Aorta (tissue), 5 donors: ENCODE results near the gene HBD. TPM values are rescaled to one million over a fixed set of nuclear protein-coding genes. Genes with fewer than 3 reads are reported as not detected.
"Not testable (repeated sequence)": the region's sequence is repeated elsewhere in the genome, so short reads cannot be mapped to it uniquely, and the experiment has no call there.

ENCODE experiments used
- ATAC-seq: fragments of 200-7000 bp; cut with Tn5 transposase; one replicate; pipeline ENCODE4 v1.9.1; 2022; ENCODE audit warnings: moderate library complexity; ENCODE audit not compliant: low FRiP score
- DNase-seq, 2 donors: peaks; one replicate each; pipeline ENCODE4 v3.0.0-alpha.2; 2020
- H3K27ac ChIP-seq, 2 donors: one replicate each; pipeline ENCODE4 v1.5.1; 2013; ENCODE audit warnings: low read length in 2 of 2, mild to moderate bottlenecking in 2 of 2, moderate library complexity in 2 of 2, control low read depth in 1 of 2, inconsistent platforms in 1 of 2, low read depth in 1 of 2
- H3K27me3 ChIP-seq, 2 donors: one replicate each; pipeline ENCODE4 v1.6.1; 2013; ENCODE audit warnings: control low read depth in 1 of 2, low read length in 1 of 2, mild to moderate bottlenecking in 1 of 2, moderate library complexity in 1 of 2; ENCODE audit not compliant: insufficient read depth in 2 of 2, control insufficient read depth in 1 of 2
- H3K36me3 ChIP-seq, 2 donors: one replicate each; pipeline ENCODE4 v1.6.1; 2013; ENCODE audit warnings: control low read depth in 1 of 2, low read length in 1 of 2, mild to moderate bottlenecking in 1 of 2; ENCODE audit not compliant: insufficient read depth in 2 of 2, control insufficient read depth in 1 of 2
- H3K4me1 ChIP-seq, 2 donors: one replicate each; pipeline ENCODE4 v1.6.1; 2013; ENCODE audit warnings: low read length in 2 of 2, control low read depth in 1 of 2, mild to moderate bottlenecking in 1 of 2, moderate library complexity in 1 of 2; ENCODE audit not compliant: insufficient read depth in 2 of 2, control insufficient read depth in 1 of 2
- H3K4me3 ChIP-seq, 2 donors: one replicate each; pipeline ENCODE4 v1.5.1; 2013; ENCODE audit warnings: low read length in 2 of 2, control low read depth in 1 of 2, mild to moderate bottlenecking in 1 of 2
- H3K9me3 ChIP-seq: one replicate; pipeline ENCODE4 v1.6.1; 2013; ENCODE audit warnings: mild to moderate bottlenecking, low read length; ENCODE audit not compliant: control insufficient read depth
- WGBS, 2 donors: extraction: QIAGEN DNeasy Blood & Tissue Kit; methylation state at CpG; one replicate each; pipeline ENCODE4 v1.1.7; 2013; 5-methylcytosine and 5-hydroxymethylcytosine counted together
- intact Hi-C, 2 donors: fragments of 100-400 bp; cut with DNase I; formaldehyde crosslinking; loops; one replicate each; pipeline versions ENCODE4 v1.14.2 to v1.15.0; 2022
- polyA plus RNA-seq, 2 donors: library from polyadenylated mRNA; stranded (reverse); fragments of 200-250 nt; gene quantifications; one replicate each; pipeline ENCODE4 v1.2.3, GENCODE V29; 2013
- total RNA-seq, 2 donors: library from RNA; stranded (reverse); fragmentation: NEBNext Ultra II Directional; extraction: Animal tissue kit (Norgen Biotek cat#: 25700); gene quantifications; one replicate each; pipeline ENCODE4 v1.2.1, GENCODE V29; 2021
- donor health status: healthy with polysubstance abuse.
- donor health status: Bipolar disorder and iron deficiency.
- donor health status: DM: no; HTN: no; CAD: no.
- donor health status: DM: no; HTN: no; CAD: no.
- donor health status: DM: yes; HTN: yes; CAD: no.

Gene HBD
- total and polyA plus RNA-seq, 4 donors = 8.4 TPM; not detected in 3

DNA sequence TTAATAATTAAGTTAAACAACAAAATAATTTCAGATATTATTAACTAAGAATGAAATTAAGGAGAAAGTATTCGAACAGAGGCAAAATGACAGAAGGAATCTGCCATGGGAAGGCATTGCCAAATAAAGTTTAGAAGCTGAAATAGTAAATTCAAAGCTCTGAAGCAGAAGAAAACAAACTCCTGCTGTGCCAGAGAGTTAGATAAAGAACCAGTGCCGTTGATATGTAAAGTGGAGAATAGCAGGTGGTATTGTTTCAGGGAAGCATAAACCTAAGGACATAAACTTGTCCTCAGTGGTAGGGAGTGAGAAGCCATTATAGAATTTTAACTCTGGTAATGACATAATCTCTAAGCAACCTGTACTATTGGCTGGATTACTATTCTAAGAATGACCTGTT lies 23.0 kb upstream of the HBD start:
- ATAC-seq (no peak), DNase-seq (no peak)
- Histone ChIP-seq H3K9me3 (no peaks in the 10 kb centered on the region), H3K27me3 (no peaks in the 10 kb centered on the region), H3K4me1 (no peaks in the 10 kb centered on the region), H3K27ac (no peak overlapping the region), H3K4me3 (no peak overlapping the region), H3K36me3 (no peaks in the 10 kb centered on the region)
- intact Hi-C loops = no loop called here
- 9 to 12% methylated on average over 2 of the region's 2 CpGs for WGBS, 2 donors

DNA sequence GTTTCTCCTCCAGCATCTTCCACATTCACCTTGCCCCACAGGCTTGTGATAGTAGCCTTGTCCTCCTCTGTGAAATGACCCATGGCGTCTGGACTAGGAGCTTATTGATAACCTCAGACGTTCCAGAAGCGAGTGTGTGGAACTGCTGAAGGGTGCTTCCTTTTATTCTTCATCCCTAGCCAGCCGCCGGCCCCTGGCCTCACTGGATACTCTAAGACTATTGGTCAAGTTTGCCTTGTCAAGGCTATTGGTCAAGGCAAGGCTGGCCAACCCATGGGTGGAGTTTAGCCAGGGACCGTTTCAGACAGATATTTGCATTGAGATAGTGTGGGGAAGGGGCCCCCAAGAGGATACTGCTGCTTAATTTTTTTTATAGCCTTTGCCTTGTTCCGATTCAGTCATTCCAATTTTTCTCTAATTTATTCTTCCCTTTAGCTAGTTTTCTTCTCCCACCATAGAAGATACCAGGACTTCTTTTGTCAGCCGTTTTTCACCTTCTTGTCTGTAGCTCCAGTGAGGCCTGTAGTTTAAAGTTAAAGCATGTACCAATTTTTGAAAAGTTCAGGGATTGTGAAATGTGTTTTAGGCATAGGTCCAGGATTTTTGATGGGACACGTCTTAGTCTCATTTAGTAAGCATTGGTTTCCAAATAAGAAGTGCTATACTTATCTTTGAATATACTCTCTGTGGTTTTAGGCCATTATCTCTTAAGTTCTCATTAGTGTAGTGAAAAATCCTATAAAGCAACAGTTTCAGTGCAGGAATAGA lies 20.5 kb upstream of the HBD start, which contains the start of gene HBG2:
Gene HBG2 (minus strand): TSS at position 136 of the 768 bp plus-strand sequence. CDS start 53 bp downstream, at position 83.
- H3K27ac ChIP-seq, intact Hi-C loops, ATAC-seq, H3K4me1 ChIP-seq, DNase-seq, H3K9me3 ChIP-seq, H3K27me3 ChIP-seq, H3K4me3 ChIP-seq, H3K36me3 ChIP-seq: not testable (repeated sequence)
- WGBS, 2 donors = 58 to 60% methylated on average over 4 of the region's 9 CpGs

DNA sequence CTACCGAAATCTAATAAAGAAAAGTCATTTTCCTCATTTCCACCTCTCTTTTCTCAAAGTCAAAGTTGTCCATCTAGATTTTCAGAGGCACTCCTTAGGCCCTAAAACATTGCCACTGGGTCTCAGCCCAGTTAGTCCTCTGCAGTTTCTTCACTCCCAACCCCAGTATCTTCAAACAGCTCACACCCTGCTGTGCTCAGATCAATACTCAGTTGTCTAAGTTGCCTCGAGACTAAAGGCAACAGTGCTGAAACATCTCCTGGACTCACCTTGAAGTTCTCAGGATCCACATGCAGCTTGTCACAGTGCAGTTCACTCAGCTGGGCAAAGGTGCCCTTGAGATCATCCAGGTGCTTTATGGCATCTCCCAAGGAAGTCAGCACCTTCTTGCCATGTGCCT lies 19.7 kb upstream of the HBD start:
- H3K27me3 ChIP-seq, H3K9me3 ChIP-seq, H3K4me1 ChIP-seq, H3K27ac ChIP-seq, ATAC-seq, intact Hi-C loops, H3K4me3 ChIP-seq, H3K36me3 ChIP-seq, DNase-seq: not testable (repeated sequence)
- WGBS, 2 donors = 78 to 80% methylated on average over 2 of the region's 2 CpGs

DNA sequence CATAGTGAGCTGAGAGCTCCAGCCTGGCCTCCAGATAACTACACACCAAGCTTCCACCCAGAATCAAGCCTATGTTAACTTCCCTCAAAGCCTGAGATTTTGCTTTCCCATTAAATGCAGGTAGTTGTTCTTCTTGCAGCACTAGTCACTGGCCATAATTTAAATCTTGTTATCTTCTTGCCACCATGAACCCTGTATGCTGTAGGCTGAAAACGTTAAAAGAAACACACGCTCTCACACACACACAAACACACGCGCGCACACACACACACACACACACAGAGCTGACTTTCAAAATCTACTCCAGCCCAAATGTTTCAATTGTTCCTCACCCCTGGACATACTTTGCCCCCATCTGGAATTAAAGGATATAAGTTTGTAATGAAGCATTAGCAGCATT lies 19.2 kb upstream of the HBD start:
- H3K4me3 ChIP-seq, H3K9me3 ChIP-seq, H3K27me3 ChIP-seq, H3K4me1 ChIP-seq, ATAC-seq, H3K27ac ChIP-seq, H3K36me3 ChIP-seq, intact Hi-C loops, DNase-seq: not testable (repeated sequence)
- WGBS, 2 donors = 71 to 85% methylated on average over 5 of the region's 5 CpGs

DNA sequence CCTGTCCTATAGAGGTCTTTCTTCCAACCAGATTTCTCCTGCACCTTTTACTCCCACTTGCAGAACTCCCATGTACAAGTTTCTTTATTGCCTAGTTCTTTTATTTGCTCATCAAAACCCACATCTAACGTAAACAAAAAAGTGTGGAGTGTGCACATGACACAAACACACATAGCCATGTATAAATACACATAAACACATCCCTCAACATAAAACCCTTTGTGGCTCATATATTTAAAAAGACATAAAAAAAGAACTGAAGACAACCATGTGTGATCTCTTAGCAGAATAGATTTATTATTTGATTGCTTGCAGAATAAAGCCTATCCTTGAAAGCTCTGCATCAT lies 18.6 kb upstream of the HBD start:
- no peaks in the 10 kb centered on the region for H3K9me3 ChIP-seq
- H3K36me3 ChIP-seq = no peaks in the 10 kb centered on the region
- intact Hi-C loops = no loop called here
- H3K27me3 ChIP-seq = no peaks in the 10 kb centered on the region
- WGBS, 2 donors = 67 to 73% methylated on average over 1 of the region's 1 CpG
- DNase-seq (no peak), ATAC-seq (no peak)
- no peak overlapping the region for H3K27ac ChIP-seq
- H3K4me3 ChIP-seq = no peak overlapping the region
- no peaks in the 10 kb centered on the region for H3K4me1 ChIP-seq

DNA sequence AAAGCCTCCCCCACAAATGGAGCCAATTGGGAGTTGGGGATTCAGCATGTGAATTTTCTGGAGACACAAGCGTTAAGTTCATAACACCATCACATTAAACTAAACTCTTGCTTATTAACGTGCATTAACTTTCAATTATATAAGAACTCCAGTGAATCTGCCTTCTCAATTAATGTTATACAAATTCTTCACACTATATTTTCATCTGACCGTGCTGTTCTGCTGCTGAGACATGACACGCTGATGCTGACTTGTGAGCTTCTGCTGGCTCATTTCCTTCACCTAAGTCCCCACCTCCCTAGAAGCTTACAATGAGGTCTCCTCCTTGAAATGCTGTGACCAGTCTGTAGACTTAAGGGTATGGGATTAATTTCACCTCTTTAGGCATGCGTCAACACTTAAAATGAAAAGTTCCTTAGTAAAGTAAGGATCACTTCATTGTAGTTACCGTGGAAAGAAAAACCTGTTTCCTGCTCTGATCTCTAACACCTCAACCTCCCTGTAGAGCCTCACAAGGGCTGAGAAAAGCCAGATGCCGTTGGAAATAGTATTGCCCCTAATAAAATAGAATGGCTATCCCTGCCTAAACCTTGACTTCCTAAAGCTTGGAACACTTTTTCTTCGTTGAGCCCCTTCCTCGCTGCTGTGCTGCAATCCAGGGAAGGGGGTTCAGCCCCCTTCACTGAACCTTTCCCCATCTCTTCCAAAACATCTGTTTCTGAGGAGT lies 18.1 kb upstream of the HBD start:
- intact Hi-C loops = no loop called here
- WGBS, 2 donors = 69 to 75% methylated on average over 9 of the region's 9 CpGs
- ATAC-seq (no peak), DNase-seq (no peak)
- Histone ChIP-seq H3K4me1 (no peaks in the 10 kb centered on the region), H3K9me3 (no peaks in the 10 kb centered on the region), H3K27me3 (no peaks in the 10 kb centered on the region), H3K36me3 (no peaks in the 10 kb centered on the region), H3K4me3 (no peak overlapping the region), H3K27ac (no peak overlapping the region)

DNA sequence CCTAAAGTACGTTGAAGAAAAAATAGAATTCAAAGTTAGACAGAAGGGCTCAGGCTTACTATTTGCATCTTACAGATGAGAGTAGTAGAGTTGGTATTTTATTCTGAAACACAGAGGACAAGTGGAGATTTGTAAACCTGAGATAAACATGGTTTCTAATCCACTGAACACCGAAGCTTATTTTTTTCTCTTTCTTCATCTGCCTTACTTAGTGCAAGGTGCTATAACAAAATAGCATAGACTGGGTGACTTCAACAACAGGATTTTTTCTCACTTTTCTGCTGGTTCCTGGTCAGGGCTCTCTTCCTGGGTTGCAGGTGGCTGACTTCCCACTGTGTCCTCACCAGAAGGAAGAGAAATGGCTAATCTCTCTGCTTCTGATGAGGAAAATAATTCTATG lies 17.5 kb upstream of the HBD start:
- ATAC-seq = no peak
- intact Hi-C loops = no loop called here
- H3K36me3 ChIP-seq = no peaks in the 10 kb centered on the region
- DNase-seq = no peak
- no peak overlapping the region for H3K27ac ChIP-seq
- H3K4me3 ChIP-seq = no peak overlapping the region
- H3K9me3 ChIP-seq = no peaks in the 10 kb centered on the region
- 12 to 60% methylated on average over 2 of the region's 2 CpGs for WGBS, 2 donors
- no peaks in the 10 kb centered on the region for H3K27me3 ChIP-seq
- no peaks in the 10 kb centered on the region for H3K4me1 ChIP-seq

DNA sequence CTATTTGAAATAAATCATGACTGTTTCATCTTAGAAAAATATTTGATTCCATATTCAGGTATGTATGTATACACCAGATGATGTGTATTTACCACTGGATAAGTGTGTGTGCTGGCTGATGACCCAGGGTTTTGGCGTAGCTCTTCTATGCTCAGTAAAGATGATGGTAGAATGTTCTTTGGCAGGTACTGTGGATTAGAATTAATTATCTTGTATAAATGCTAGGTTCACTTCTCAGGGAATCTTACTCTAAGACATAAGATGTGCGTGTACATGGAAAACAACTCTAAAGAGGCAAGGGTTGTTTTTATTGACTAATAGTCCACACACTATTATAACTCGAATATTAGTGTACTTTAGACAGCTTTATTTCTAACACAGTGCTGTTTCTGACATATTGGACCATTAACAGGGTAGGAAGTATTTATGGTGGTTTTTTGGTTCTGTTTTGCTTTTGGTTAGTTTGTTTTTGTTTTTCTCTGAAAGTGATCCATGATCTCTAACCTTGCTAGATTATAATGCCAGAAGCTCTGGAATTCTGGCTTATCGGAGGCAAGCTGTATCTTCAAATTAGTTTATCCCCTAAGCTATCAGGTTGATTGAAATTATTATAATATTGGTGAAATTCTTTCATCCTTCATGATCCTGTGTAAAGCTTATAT lies 16.4 kb upstream of the HBD start:
- Histone ChIP-seq H3K27ac (no peak overlapping the region), H3K4me3 (no peak overlapping the region), H3K36me3 (no peaks in the 10 kb centered on the region), H3K27me3 (no peaks in the 10 kb centered on the region), H3K9me3 (no peaks in the 10 kb centered on the region), H3K4me1 (no peaks in the 10 kb centered on the region)
- no peak for DNase-seq
- ATAC-seq = no peak
- intact Hi-C loops = no loop called here
- WGBS, 2 donors = 84 to 87% methylated on average over 4 of the region's 4 CpGs
